HG03565 (cell line): ENCODE measurements around the gene LMF1.

ENCODE experiments used
- ATAC-seq: cut with Tn5 transposase; IDR thresholded peaks from one replicate; pipeline ENCODE4 v1.9.1; 2021; ENCODE audit warnings: mild to moderate bottlenecking, moderate library complexity; ENCODE audit not compliant: unreplicated experiment

Gene LMF1

GRCh38 chr16:986411-986810, 15.6 kb upstream of the LMF1 start:
- ATAC-seq, result no peak

GRCh38 chr16:985646-986400, 15.0 kb upstream of the LMF1 start:
- ATAC-seq, result no peak

- ATAC-seq, result no peak
These were observed 14.2 kb upstream of the LMF1 start for GRCh38 chr16:984736-985636.

GRCh38 chr16:984121-984694, 13.4 kb upstream of the LMF1 start:
- no peak for ATAC-seq

- no peak for ATAC-seq
These were observed 12.6 kb upstream of the LMF1 start for GRCh38 chr16:983044-984030.

- no peak for ATAC-seq
These were observed 11.6 kb upstream of the LMF1 start for GRCh38 chr16:982145-983043.

- ATAC-seq, result no peak
These were observed 10.9 kb upstream of the LMF1 start, which contains the start of gene SOX8 for GRCh38 chr16:981695-982144. SOX8 (plus strand) TSS chr16:981770; CDS start chr16:981923, 153 bp downstream.

- no peak for ATAC-seq
These were observed 9.7 kb upstream of the LMF1 start for GRCh38 chr16:980595-980854.

- ATAC-seq, result no peak
These were observed 9.2 kb upstream of the LMF1 start for GRCh38 chr16:979859-980594.

GRCh38 chr16:979147-979546, 8.4 kb upstream of the LMF1 start:
- no peak for ATAC-seq

- ATAC-seq, result no peak
These were observed 7.6 kb upstream of the LMF1 start for GRCh38 chr16:978403-978802.

- no peak for ATAC-seq
These were observed 7.1 kb upstream of the LMF1 start for GRCh38 chr16:977896-978295.

GRCh38 chr16:977081-977701, 6.4 kb upstream of the LMF1 start:
- ATAC-seq, result no peak

- ATAC-seq, result no peak
These were observed 5.7 kb upstream of the LMF1 start for GRCh38 chr16:976389-976931.

GRCh38 chr16:975291-975690, 4.5 kb upstream of the LMF1 start:
- ATAC-seq, result no peak

GRCh38 chr16:974611-975261, 4.0 kb upstream of the LMF1 start:
- ATAC-seq, result no peak

GRCh38 chr16:974001-974601, 3.3 kb upstream of the LMF1 start:
- ATAC-seq, result no peak
